Measurements from ENCODE around the gene C13orf46.
"Not testable (repeated sequence)": the region's sequence is repeated elsewhere in the genome, so short reads cannot be mapped to it uniquely, and the experiment has no call there.

The C13orf46 gene

DNA sequence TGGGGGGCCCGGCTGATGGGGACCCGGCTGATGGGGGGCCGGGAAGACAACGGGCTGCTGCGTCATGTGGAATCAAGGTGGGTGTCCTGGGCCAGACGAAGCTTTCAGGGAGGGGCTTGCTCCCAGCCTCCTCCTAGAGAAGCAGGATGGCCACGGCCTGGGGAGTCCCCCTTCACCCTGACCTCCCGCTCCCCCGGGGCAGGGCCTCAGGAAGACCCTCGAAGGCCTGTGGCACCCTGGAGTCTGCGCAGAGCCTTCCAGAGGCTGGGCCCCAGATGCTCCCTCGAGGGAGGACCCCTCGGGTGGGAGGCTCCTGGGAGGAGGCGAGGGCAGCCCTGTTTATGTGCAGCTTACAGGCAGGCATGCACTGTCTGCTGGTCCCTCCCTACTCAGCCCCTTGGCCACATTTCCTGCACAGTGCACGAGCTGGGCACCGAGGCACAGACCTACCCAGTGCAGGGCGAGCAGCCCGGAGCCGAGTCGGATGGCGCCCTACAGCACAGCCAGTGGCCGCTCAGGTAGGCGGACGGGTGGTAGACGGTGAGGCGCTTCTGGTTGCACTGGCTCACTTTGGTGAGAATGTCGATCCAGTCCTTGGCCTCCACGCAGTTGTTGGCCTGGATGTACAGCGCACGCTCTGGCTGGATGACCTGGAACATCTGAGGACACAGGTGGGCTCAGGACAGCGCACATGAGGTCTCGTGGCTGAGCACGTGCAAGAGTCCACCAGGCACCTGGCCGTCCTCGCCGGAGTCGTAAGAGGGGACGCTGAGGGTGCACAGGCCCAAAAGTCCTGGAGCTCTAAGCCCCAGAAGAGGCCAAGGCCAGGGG is 22.4 kb upstream of the C13orf46 start:
- H3K4me1 Mint-ChIP-seq = peaks cover 27% of the 10 kb centered on the region
- no peaks in the 10 kb centered on the region for H3K9me3 Mint-ChIP-seq
- H3K27me3 Mint-ChIP-seq = no peaks in the 10 kb centered on the region
- DNase-seq (ENCODE audit: low spot score in 2 of 2) = no peak
- ATAC-seq (replicated peaks; ENCODE audit: extremely low read depth, poor library complexity, severe bottlenecking) = no peak
- H3K36me3 Mint-ChIP-seq (ENCODE audit: insufficient read depth) = peaks cover 66% of the 10 kb centered on the region
- no peak overlapping the region for H3K27ac Mint-ChIP-seq (ENCODE audit: low read depth)
- H3K4me3 Mint-ChIP-seq = no peak overlapping the region

DNA sequence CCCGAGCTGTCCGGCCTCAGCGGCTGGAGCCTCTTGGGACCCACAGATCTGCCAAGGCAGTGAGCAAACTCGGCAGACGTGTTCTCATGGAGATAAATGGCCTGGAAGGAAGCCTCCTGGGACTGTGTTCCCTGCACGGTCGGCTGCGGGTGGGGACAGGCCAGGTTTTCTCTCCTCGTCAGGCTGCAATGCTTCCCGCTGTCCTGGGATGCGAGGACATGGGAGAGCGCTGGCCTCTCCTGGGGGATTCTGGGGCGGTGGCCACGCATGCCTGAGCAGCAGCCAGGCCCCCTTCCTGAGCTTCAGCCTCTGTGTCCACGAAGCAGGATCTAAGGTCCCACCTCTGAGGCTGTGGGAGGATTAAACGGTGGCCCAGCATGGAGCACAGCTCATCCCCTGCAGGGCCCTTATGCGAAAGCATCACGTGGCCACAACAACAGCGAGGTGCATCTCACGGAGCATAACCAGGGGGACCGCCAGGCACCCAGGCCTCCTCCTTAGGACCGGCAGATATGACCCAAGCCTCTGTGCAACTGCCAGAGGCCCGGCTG is 21.2 kb upstream of the C13orf46 start:
- H3K36me3 Mint-ChIP-seq (ENCODE audit: insufficient read depth) = peaks cover 70% of the 10 kb centered on the region
- no peaks in the 10 kb centered on the region for H3K9me3 Mint-ChIP-seq
- ATAC-seq (replicated peaks; ENCODE audit: extremely low read depth, poor library complexity, severe bottlenecking) = no peak
- peak overlapping the region; percentile 78 for H3K27ac Mint-ChIP-seq (ENCODE audit: low read depth)
- no peaks in the 10 kb centered on the region for H3K27me3 Mint-ChIP-seq
- DNase-seq (ENCODE audit: low spot score in 2 of 2) = no peak
- peaks cover 29% of the 10 kb centered on the region for H3K4me1 Mint-ChIP-seq
- no peak overlapping the region for H3K4me3 Mint-ChIP-seq

DNA sequence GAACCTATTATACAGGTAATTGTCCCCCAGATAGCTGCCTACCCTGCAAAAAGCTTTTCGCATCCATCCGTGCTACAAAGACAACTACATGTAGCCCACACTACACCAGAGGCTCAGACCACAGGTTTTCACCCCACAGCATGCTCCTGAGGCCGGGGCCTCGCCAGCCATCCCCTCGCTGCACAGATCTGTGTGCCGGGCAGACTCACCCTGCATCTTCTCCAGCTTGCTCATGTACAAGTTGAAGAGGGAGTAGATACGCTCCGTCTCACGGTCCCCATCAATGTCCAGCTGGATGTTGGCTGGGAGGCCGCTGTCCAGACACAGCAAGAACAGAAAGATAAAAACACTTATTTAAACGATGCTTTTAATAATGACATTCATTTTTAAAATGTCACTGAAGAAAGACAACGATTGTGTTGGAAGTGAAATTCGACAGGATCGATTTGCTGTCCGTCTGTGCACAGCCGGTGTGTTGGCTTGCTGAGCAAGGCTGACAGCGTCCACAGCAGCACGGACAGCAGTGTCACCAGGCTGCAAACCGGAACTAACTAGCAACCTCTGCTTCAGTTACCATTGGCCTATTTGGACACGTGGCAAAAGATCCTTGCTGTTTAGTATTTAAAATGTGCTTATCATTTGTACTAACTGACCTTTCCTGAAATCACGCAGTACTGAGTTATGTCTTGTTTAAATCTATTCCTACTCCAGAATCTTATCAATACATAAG is 18.6 kb upstream of the C13orf46 start:
- Mint-ChIP-seq H3K27ac (ENCODE audit: low read depth) (no peak overlapping the region), H3K36me3 (ENCODE audit: insufficient read depth) (peaks cover 67% of the 10 kb centered on the region), H3K4me1 (peaks cover 32% of the 10 kb centered on the region), H3K9me3 (no peaks in the 10 kb centered on the region), H3K4me3 (no peak overlapping the region), H3K27me3 (no peaks in the 10 kb centered on the region)
- ATAC-seq (replicated peaks; ENCODE audit: extremely low read depth, poor library complexity, severe bottlenecking) (no peak), DNase-seq (ENCODE audit: low spot score in 2 of 2) (no peak)

DNA sequence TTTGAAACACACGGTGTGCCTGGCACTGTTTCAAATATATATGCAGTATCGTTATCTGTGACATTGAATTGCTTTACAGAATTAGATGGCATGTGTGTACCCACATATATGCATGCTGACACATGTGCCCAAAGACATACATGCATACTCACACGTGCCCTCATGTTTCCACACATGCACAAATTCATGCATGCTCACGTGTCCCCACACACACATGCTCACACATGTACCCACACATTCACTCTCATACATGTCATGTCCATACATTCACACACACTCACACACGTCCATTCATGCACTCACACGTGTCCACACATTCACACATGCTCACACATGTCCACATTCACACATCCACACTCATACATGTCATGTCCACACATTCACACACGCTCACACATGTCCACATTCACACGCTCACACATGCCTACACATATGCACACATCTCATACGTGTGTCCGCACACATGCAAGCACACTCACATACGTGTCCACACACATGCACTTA is 17.9 kb upstream of the C13orf46 start:
- peaks cover 59% of the 10 kb centered on the region for H3K36me3 Mint-ChIP-seq (ENCODE audit: insufficient read depth)
- H3K27me3 Mint-ChIP-seq = no peaks in the 10 kb centered on the region
- no peaks in the 10 kb centered on the region for H3K9me3 Mint-ChIP-seq
- H3K27ac Mint-ChIP-seq (ENCODE audit: low read depth) = no peak overlapping the region
- DNase-seq (ENCODE audit: low spot score in 2 of 2) (no peak), ATAC-seq (replicated peaks; ENCODE audit: extremely low read depth, poor library complexity, severe bottlenecking) (no peak)
- peaks cover 28% of the 10 kb centered on the region for H3K4me1 Mint-ChIP-seq
- no peak overlapping the region for H3K4me3 Mint-ChIP-seq

DNA sequence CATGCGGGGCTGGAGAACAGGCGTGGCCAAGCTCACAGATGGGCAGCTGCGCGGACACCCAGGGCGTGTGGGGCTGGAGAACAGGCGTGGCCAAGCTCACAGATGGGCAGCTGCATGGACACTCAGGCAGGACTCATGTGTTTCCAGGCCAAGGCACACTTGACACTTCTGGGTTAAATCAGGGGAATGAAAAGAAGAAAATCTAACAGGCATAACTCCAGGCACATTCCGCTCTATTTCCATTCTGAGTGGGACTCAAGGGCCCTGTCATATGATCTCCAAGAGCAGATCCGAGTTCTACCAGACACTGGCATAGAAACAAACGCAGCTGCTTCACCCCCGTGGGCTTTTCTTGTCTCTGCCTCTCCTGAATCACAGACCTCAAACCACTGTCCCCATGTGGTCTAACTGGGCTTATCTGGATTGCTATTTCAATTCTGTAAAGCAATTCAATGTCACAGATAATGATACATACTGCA is 17.4 kb upstream of the C13orf46 start:
- peaks cover 28% of the 10 kb centered on the region for H3K4me1 Mint-ChIP-seq

DNA sequence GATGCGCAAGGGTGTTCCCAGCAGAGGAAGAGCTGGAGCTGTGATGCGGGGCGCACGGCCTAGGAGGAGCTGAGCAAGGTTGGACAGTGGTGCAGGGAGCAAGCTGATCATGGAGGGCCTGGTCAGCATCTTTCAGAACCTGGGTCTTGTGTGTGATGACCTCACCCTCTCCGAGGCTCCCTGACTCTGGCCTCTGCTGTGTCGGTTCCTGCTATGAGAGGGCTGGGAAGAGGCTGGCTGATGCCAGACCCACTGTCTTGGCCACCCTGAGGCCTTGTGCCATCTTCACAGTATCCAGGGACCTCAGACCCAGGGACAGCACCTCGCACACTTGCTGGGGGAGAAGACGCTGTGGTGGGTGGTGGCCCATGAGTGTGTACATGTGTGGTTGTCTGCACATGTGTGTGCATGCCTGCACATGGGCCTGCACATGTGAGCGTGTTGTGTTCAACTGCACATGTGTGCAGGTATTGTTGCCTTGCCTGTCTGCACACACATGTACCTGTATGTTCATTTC is 16.5 kb upstream of the C13orf46 start:
- Mint-ChIP-seq H3K9me3 (no peaks in the 10 kb centered on the region), H3K27me3 (no peaks in the 10 kb centered on the region), H3K4me1 (peaks cover 28% of the 10 kb centered on the region), H3K27ac (ENCODE audit: low read depth) (peak overlapping the region; percentile 79), H3K36me3 (ENCODE audit: insufficient read depth) (peaks cover 57% of the 10 kb centered on the region), H3K4me3 (no peak overlapping the region)
- ATAC-seq (replicated peaks; ENCODE audit: extremely low read depth, poor library complexity, severe bottlenecking) (no peak), DNase-seq (ENCODE audit: low spot score in 2 of 2) (no peak)

More for the DNA sequence above, 17.4 kb upstream of the C13orf46 start:
- H3K27ac Mint-ChIP-seq (ENCODE audit: low read depth) = no peak overlapping the region
- H3K27me3 Mint-ChIP-seq = no peaks in the 10 kb centered on the region
- peaks cover 57% of the 10 kb centered on the region for H3K36me3 Mint-ChIP-seq (ENCODE audit: insufficient read depth)
- no peak overlapping the region for H3K4me3 Mint-ChIP-seq
- no peaks in the 10 kb centered on the region for H3K9me3 Mint-ChIP-seq
- DNase-seq (ENCODE audit: low spot score in 2 of 2) (no peak), ATAC-seq (replicated peaks; ENCODE audit: extremely low read depth, poor library complexity, severe bottlenecking) (no peak)

DNA sequence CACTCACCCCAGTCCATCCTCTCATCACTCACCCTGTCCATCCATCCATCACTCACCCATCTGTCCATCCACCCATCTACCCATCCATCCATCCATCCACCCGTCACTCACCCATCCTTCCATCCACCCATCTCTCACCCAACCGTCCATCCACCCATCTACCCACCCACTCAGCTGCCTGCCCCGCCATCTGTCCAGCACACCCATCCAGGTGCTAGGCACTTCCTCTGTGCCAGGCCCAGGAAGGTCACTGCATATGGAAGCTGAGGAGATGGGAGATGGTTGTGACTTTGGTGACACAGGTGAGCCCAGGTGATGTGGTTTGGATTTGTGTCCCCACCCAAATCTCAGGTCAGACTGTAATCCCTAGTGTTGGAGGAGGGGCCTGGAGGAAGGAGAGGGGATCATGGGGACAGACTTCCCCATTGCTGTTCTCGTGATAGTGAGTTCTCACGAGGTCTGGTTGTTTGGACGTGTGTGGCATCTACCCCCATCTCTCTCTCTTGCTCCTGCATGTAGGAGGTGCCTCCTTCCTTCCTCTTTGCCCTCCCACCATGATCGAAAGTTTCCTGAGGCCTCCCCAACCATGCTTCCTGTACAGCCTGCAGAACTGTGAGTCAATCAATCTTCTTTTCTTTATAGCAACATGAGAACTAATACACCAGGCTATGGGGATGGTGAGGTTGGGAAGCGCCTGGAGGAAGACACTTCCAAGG is 15.9 kb upstream of the C13orf46 start:
- DNase-seq (ENCODE audit: low spot score in 2 of 2) (no peak), ATAC-seq (replicated peaks; ENCODE audit: extremely low read depth, poor library complexity, severe bottlenecking) (no peak)
- no peaks in the 10 kb centered on the region for H3K27me3 Mint-ChIP-seq
- no peak overlapping the region for H3K4me3 Mint-ChIP-seq
- H3K36me3 Mint-ChIP-seq (ENCODE audit: insufficient read depth) = peaks cover 52% of the 10 kb centered on the region
- no peaks in the 10 kb centered on the region for H3K9me3 Mint-ChIP-seq
- H3K4me1 Mint-ChIP-seq = peaks cover 27% of the 10 kb centered on the region
- peak overlapping the region; percentile 79 for H3K27ac Mint-ChIP-seq (ENCODE audit: low read depth)

DNA sequence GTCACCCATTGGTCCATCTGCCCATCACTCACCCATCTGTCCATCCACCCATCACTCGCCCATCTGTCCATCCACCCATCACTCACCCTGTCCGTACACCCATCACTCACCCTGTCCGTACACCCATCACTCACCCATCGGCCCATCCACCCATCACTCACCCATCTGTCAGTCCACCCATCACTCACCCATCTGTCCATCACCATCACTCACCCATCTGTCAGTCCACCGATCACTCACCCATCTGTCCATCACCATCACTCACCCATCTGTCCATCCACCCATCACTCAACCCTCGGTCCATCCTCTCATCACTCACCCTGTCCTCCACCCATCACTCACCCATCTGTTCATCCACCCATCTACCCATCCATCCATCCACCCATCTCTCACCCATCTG is 15.0 kb upstream of the C13orf46 start:
- not testable (repeated sequence) for H3K27me3 Mint-ChIP-seq; DNase-seq (ENCODE audit: low spot score in 2 of 2); ATAC-seq (replicated peaks; ENCODE audit: extremely low read depth, poor library complexity, severe bottlenecking); H3K9me3 Mint-ChIP-seq
- Mint-ChIP-seq H3K4me3 (peak overlapping the region; percentile 6), H3K4me1 (peaks cover 19% of the 10 kb centered on the region), H3K27ac (ENCODE audit: low read depth) (peak overlapping the region; percentile 79), H3K36me3 (ENCODE audit: insufficient read depth) (peaks cover 49% of the 10 kb centered on the region)

DNA sequence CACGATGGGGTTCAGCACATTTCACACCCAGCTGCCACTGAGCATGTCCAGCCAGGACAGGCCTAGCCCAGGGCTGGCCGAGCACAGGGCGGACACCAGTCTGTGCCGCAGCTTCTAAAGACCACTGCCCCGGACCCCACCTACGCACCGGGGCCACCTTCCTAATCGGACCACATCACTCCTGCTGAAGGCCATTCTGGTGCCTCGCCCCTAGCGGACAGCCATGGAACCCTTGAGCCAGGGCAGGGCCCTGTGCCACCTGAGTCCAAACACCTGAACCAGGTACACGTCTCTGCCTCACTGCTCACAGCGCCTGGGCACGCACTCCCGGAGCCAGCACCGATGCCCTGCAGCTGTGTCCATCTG is 8.4 kb upstream of the C13orf46 start:
- no peak for DNase-seq (ENCODE audit: low spot score in 2 of 2)
- ATAC-seq (replicated peaks; ENCODE audit: extremely low read depth, poor library complexity, severe bottlenecking) = no peak
- Mint-ChIP-seq H3K27me3 (no peaks in the 10 kb centered on the region), H3K4me1 (no peaks in the 10 kb centered on the region), H3K9me3 (no peaks in the 10 kb centered on the region), H3K36me3 (ENCODE audit: insufficient read depth) (peaks cover 53% of the 10 kb centered on the region), H3K27ac (ENCODE audit: low read depth) (peak overlapping the region; percentile 51), H3K4me3 (no peak overlapping the region)

DNA sequence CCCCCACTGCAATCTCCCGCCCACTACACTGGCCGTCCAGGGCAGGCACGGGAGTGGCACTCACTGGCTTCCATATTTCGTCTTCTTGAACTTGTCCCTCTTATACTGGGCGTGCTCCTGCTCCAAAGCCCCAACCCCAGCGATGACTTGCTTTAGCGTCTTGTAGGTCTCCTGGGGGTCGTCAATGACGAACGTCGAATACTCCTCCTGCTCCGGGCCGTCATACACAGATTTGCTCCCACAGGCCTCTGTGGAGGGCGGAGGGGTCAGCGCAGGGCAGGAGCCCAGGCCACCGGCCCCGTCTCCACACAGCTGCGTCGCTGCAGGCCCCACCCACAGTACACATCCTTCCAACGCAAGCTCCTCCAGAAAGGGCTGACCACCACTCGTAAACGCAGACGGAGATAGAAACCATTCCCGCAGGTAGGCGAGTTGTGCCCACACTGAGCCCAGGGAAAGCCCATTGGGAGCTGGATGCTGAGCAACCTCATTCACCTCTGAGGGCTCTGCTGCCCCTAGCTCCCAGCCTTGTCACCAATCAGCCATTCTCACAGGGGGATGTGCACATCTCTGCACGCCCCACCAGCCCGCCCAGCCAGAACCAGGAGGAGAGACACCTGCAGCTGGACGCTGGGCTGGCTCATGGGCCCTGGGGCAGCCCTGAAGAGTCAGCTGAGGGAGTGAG is 7.9 kb upstream of the C13orf46 start:
- Mint-ChIP-seq H3K4me3 (no peak overlapping the region), H3K9me3 (no peaks in the 10 kb centered on the region), H3K27ac (ENCODE audit: low read depth) (peak overlapping the region; percentile 61), H3K4me1 (no peaks in the 10 kb centered on the region), H3K36me3 (ENCODE audit: insufficient read depth) (peaks cover 58% of the 10 kb centered on the region), H3K27me3 (no peaks in the 10 kb centered on the region)
- DNase-seq (ENCODE audit: low spot score in 2 of 2) (no peak), ATAC-seq (replicated peaks; ENCODE audit: extremely low read depth, poor library complexity, severe bottlenecking) (no peak)

DNA sequence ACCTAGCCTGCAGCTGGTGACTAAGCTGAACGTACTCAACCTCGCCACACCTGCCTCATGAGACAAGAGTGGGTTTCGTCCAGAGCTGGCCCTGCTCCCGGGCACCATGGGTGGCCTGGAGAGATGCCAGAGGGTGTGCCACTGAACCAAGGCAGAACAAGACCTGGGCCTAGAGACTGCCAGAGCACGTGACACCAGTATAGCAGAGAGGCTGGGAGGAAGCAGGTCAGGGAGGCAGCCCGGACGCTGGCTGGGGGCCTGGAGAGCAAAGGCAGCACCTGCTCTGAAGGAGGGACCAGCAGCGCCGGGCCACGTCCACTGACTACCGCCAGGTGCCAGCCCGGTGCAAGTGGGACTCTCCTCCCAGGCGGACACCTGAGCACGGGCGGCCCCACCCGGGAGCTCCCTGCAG is 7.3 kb upstream of the C13orf46 start:
- no peak overlapping the region for H3K27ac Mint-ChIP-seq (ENCODE audit: low read depth)
- no peak for DNase-seq (ENCODE audit: low spot score in 2 of 2)
- H3K27me3 Mint-ChIP-seq = no peaks in the 10 kb centered on the region
- no peaks in the 10 kb centered on the region for H3K9me3 Mint-ChIP-seq
- H3K36me3 Mint-ChIP-seq (ENCODE audit: insufficient read depth) = peaks cover 63% of the 10 kb centered on the region
- ATAC-seq (replicated peaks; ENCODE audit: extremely low read depth, poor library complexity, severe bottlenecking) = no peak
- no peak overlapping the region for H3K4me3 Mint-ChIP-seq
- no peaks in the 10 kb centered on the region for H3K4me1 Mint-ChIP-seq
